Left forelimb (tissue), 1 donor: ENCODE data around the gene CPTP.

Source experiments
- DNase-seq: peaks from one replicate; pipeline ENCODE4 v3.0.0-alpha.2; 2018; ENCODE audit warnings: low spot score

Gene CPTP

GRCh38 chr1:1351511-1352427 lies 27.2 kb downstream of the CPTP start:
- DNase-seq: no peak

DNA sequence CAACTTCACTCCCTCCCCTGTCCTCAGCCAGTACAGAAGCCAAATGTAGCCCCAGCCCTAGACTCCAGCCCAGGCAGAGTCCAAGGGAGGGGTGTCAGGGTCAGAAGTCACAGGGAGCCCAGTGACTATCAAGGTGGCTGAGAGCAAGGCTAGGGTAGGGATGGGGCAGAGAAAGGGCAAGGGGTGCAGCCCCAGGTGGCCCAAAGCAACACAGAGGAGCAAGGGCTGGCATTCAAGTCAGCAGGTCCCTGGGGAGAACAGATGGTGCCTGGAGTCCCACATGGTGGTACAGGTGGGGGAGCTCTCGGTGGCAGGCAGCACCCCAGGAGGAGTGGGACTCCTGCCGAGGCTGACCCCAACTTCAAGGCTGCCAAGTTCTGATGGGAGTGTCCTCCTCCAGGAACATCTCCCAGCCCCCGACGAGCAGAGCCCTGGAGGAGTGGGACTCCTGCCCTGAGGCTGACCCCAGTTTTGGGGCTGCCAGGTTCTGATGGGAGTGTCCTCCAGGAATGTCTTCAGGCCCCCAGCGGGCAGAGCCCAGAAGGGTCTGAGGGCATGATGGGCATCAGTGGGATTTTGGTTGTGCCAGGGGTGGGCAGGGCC lies 28.3 kb downstream of the CPTP start:
- no peak for DNase-seq

DNA sequence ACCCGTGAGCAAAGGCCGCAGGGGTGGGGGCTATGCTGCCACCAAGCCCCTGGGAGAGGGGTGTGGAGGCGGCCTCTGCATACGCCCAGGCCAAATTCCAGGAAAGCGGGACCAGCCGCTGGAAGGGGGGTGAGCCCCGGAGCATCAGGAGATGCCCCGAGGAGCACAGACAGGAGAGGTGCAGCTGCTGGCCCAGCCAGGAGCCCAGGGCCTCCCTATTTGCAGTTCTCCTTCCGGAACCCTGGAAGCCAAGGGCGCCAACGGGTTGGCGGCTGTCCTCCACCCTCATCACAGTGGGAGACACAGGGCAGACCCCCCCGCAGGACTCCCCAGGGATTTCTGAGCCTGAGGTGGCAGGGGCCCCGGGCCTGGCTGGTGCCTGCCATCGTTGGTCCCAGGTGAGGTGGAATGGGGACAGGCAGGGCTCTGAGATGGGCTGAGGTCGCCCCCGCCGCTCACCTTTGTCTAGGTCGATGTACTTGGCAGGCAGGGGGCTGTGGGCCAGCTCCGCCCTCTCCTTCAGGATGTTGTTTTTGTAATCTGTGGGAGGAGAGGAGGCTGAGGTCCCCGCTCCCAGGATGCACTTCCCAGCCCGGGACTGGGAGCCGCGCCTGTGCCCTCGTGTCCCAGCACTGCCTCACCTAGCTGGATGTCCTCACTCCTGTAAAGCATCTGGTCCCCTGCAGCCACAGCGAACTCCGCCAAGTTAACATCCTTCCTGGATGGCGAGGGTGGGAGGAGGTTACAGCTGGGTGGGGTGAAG lies 29.0 kb downstream of the CPTP start:
- no peak for DNase-seq

GRCh38 chr1:1354271-1355247 lies 30.0 kb downstream of the CPTP start:
- no peak for DNase-seq

- DNase-seq: no peak
Measured at GRCh38 chr1:1355416-1355815, 30.8 kb downstream of the CPTP start.

GRCh38 chr1:1356166-1356795 lies 31.7 kb downstream of the CPTP start:
- no peak for DNase-seq

DNA sequence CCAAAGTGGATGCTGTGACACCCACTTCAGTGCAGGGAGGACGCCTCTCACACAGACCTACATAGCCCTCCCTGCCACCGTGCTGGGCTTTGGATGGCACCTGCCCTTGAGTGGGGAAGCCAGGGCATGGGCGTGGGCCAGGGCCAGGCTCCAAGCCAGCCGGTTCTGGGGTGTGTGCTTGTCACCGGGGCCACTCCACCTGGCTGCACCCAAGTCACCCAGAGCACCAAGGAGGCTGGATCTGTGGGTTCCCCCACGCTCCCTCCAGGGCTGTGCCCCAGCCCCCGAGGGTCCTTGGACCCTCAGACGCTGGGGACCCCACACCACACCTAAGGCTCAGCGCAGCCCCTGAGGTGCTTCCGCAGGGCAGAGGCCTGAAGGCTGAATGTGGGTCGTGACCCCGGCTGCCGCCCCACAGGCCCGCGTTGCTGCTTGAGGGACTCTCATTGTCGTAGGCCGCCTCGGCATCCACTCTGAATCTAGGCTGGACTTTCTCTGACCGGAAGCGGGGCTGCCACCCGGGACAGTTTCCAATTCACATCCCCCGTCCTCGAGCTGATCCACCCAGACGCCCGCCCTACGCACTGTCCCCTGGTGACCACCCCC lies 32.3 kb downstream of the CPTP start:
- no peak for DNase-seq

GRCh38 chr1:1357871-1358432 lies 33.4 kb downstream of the CPTP start:
- DNase-seq: no peak

GRCh38 chr1:1358433-1359271 lies 34.0 kb downstream of the CPTP start, which contains the start of gene MXRA8:
TSS of gene MXRA8 (minus strand) at chr1:1358555. CDS start at chr1:1358504, 51 bp downstream.
- DNase-seq: peak; percentile 93

DNA sequence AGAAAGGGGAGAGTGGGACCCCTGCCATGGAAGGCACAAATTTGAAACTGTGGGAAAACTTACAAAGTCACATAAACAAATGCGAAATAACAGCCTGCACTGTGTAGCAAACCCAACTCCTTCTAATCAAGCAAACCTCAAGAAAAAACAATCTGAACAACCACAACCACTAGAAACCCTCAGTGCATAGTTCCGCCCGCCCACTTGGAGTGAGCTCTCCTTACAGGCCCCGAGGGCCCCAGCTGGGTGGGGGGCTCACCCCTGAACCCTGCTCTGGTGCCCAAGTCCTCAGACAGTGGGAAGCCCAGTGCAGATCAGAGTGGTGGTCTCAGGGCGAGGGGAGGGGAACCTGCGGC lies 34.7 kb downstream of the CPTP start:
- peak; percentile 81 for DNase-seq

- DNase-seq: no peak
Measured at GRCh38 chr1:1359664-1360468, 35.3 kb downstream of the CPTP start.

DNA sequence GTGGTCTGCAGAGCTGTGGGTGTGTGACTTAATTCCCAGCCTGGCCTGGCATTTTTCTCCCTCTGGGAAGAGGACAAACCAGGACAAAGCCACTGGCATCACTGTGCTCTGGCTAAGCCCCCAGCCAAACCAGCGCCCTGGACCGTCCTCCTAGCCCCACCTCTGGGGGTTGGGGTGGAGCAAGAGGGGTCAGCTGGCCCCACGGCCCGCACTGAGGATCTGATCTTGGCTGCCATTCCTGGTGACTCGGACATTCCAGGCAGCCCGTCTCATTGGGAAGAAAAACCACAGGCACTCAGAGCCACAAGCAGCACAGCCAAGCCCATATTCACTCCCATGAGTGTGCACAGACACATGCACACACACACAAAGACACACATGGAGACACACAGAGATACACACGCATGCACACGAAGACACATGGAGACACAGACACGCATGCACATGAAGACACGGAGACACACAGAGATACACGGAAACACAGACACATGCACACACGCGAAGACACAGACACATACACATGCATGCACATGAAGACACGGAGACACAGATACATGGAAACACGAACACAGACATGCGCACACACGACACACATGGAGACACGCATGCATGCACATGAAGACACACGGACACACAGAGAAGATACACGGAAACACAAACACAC lies 36.0 kb downstream of the CPTP start:
- no peak for DNase-seq

DNA sequence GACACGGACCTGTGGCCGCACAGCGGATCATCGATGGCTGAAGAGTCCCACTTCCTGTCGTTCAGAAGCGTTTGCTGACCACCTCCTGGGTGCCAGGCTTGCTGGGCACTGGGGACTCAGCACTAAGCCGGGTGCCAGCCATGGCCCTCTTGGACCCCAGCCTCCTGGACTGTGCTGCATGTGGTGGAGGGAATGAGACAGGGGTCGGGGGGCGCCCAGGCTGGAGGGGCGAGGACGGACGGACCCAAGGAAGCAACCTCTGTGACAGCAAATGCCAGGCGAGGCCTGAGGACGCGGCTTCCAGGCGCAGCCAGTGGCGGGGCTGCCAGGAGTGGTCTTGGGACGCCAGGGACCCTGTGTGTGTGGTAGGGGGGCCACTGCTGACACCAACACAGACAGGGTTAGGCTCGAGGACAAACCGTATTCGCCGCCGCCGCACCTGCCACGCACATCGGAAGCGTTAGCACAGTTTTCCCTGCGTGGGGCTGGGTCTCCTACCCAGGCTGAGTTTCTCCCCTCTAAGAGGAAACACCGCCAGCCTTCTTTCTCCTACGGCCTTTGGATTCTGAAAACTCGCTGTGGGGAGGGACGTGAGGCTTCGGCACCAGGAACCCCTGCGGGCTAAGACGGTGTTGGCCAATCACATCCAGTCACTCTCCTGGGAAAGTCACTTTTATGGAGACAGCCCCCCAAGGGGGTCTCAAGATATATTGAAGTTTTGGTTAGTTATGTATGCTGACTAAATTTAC lies 36.8 kb downstream of the CPTP start:
- no peak for DNase-seq

- DNase-seq: no peak
Measured at GRCh38 chr1:1361982-1362423, 37.4 kb downstream of the CPTP start.

DNA sequence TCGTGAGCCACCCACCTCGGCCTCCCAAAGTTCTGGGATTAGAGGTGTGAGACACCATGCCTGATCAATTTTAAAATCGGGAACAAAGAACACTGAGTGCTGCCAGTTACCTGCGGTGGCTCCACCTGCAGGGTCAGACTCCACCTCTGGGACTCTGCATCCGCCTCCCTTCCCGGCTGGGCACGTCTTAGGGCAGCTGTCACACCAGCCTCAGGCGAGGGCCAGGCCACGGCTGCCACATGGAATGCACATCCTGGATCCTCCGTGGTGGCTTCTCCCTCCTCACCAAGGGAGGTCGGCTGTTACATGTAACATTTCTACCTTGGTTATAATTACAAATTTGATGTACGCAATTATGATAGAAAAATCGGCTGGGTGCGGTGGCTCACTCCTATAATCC lies 39.7 kb downstream of the CPTP start:
- no peak for DNase-seq

- no peak for DNase-seq
Measured at GRCh38 chr1:1365875-1366698, 41.5 kb downstream of the CPTP start.
